HCEC 1CT (cell line): ENCODE results near the gene EBPL.
"Not testable (repeated sequence)": the region's sequence is repeated elsewhere in the genome, so short reads cannot be mapped to it uniquely, and the experiment has no call there.

Experiments
- DNase-seq: peaks from one replicate; pipeline ENCODE4 v3.0.0-alpha.2; 2017

EBPL gene

DNA sequence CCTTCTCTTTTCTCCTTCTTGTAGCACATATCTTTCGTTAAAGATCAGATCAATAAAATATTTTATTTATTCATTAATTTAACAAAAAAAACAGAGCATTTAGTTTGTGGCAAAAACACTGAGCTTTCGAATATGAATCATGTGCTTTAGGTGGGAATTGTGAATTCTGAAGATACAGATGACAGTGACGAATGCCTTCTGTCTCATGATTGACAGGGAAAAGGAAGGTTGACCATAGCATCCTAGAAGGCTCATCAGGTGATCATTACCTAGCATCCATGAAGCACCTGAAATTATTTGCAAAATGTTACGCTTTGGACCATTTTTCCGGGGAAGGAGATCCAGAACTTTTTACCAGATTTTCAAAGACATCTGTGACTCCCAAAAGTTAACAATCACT is 59.1 kb downstream of the EBPL start:
- DNase-seq: no peak

DNA sequence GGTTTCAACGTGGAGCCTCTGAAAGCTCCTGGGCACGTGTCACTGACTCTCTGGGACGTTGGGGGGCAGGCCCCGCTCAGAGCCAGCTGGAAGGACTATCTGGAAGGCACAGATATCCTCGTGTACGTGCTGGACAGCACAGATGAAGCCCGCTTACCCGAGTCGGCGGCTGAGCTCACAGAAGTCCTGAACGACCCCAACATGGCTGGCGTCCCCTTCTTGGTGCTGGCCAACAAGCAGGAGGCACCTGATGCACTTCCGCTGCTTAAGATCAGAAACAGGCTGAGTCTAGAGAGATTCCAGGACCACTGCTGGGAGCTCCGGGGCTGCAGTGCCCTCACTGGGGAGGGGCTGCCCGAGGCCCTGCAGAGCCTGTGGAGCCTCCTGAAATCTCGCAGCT is 60.7 kb downstream of the EBPL start:
- no peak for DNase-seq

DNA sequence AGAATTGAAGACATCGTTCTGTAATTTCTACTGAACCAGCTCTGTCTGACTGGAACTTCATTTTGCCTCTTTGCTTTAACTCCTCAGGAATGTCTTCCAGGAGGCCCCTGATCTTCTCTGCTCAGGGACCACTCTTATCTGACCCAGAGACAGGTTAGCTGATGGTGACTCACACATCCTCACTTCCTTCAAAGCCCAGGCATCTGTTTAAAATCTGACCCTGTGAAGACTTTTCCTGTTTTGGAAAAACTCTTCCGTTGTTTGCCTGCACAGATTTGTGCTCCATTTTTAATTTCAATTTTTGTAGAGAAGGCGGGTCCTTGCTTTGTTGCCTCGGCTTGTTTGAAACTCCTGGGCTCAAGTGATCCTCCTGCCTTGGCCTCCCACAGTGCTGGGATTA is 61.3 kb downstream of the EBPL start:
- DNase-seq: peak; percentile 11

DNA sequence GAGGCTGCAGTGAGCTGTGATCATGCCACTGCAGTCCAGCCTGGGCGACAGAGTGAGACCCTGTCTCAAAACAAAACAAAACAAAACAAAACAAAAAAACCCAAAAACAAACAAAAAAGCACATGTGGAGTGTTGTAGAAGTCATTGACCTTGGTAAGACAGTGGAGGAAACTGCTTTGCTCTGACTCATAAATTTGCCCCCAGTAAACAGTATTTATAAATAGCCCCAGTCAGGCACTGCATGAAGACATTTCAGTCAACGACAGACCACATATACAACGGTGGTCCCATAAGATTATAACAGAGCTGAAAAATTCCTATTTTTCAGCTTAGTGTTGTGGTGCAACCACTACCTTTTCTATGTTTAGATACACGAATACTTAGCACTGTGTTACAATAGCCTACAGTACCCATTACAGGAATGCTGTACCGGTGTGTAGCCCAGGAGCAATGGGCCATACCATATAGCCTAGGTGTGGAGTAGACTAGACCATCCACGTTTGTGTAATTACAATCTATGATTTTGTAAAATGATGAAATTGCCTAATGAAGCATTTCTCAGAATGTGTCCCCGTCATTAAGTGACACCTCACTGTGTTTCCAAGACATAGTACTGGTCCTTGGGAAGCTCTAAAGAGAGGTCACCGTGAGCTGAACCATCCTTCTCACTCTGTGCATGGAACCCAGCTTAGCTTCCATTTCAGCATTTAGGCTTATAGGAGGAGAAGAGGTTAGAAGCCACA is 61.9 kb downstream of the EBPL start:
- no peak for DNase-seq

DNA sequence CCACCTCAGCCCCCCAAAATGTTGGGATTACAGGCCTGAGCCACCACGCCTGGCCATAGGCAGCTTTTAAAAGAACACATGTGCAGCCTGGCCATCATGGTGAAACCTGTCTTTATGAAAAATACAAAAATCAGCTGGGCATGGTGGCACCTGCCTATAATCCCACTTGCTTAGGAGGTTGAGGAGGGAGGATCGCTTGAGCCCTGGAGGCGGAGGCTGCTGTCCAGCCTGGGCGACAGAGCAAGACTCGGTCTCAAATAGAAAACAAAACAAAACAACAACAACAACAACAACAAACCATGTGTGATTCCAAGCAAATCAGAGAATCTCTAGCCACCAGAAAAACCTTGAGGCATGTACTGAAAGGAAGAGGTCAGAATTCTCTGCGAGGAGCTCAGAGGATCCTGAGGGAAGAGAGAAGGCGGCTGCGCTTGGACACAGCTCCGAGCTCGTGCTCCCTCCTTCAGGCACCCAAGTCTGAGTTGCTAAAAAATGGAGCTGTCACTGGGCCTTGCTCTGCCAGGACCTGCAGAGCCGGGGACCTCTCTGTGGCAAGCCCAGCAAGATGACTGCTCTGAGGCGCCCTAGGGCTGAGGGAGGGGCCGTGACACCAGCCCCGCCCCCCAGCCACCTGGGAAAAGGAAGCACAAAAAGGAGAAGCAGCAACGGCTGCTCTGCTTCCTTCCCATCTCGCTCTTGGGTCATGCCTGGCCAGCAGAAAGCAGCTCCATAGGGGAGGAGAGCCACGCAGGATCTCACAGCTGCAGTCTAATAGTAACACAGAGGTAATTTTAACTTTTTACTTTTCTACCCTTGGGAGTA is 63.2 kb downstream of the EBPL start, which contains the start of gene ARL11:
Gene ARL11, plus strand, starts transcription at position 677 of the 822 bp plus-strand sequence. CDS start 1,941 bp downstream, outside the sequence.
- DNase-seq: no peak

DNA sequence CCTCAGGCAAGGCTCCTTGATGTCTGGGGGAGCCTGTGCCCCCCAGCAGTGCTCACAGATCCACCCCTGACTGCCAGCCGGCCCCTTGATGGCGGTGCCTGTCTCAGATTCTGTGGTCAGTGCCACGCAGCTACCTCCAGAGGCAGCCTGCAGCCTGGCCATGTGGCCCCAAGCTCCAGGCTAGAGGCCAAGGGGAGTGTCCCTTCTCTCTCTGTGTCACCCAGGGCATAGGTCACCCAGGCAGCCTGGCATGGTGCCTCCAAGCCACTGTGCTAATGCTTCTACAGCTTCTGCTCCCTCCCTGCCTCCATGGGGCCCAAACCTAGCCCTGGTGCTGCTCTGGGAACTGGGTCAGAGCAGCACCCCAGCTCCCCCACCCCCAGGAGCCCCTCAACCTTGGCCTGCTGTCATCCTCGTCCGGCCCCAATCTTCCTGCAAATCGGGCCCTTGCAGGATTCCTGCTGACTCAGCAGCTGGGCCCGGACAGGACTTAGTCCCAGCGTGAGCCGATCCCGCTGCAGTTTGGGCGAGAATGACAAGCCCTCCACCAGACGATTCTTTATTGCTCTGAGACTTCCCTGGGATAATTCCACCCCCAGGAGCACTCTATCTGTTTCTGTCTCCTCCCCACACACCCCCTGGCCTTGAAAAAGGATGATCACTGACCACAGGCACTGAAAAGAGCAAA is 65.8 kb downstream of the EBPL start:
- peak; percentile 8 for DNase-seq

DNA sequence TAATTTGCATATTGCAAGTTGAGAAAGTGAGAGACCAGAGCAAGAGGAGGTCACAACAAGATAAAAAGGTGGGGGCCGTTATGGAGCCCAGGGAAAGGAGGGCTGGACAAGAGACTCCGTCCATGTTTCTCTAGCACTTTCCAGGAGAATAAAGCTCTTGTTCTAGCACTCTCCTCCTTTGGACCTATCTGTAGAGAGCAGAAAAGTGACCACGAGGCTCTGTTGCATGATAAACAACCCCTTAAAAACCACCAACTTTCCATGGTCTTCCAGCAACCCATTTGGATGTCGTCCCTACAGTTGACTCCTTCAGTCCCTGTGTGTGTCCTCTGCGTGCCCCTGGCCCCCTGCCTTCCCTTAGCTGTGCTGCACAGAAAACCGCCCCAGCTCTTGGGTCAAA is 67.1 kb downstream of the EBPL start:
- DNase-seq: no peak

DNA sequence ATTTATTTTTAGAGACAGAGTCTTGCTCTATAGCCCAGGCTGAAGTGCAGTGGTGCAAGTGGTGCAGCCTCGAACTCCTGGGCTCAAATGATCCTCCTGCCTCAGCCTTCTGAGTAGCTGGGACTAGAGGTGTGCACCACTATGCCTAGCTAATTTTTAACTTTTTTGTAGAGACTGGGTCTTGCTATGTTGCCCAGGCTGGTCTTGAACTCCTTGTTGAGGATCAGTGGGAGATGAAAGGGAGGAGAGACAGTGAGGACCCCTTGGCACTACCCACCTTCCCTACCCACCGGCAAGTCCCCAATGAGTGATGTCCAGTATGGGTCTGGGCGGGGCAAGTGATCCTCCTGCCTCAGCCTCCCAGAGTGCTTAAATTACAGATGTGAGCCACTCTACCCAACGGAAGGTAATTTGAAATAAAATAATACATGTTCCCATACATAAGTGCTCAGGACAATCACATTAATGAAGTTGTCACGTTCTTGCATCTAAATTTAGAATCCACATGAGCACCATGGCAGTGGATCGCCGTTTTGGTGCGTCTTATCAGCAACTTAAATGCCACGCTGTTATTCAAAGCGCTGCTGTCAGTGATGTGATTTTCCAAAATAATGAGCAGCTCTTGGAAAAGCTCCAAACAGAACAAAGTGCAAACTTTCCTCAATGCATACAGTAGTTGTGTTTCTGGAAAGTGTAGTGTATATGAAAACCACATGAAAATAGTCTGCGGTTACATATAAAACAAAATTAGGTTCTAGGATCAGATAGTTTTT is 68.9 kb downstream of the EBPL start:
- DNase-seq: no peak

DNA sequence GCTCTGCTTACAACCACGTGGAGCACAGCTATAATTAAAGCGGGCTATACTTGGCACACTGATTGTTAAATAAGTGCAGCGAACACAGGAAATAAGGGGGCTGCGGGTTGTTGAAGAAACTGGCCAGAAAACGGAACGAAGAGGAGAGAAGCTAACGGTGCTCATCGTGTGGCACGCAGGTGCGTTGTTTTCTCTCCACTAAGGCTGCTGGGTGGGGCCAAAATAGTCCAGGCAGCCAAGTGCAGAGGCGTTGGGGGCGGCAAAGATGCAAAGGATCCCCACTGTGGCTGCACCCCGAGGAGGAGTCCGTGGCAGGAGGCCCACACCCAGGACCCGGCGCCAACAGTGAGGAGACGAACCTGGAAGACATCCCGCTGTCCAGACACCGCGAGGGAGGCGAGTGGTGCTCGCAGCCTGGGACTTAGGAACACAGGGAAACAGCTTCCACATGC is 71.1 kb downstream of the EBPL start:
- no peak for DNase-seq

DNA sequence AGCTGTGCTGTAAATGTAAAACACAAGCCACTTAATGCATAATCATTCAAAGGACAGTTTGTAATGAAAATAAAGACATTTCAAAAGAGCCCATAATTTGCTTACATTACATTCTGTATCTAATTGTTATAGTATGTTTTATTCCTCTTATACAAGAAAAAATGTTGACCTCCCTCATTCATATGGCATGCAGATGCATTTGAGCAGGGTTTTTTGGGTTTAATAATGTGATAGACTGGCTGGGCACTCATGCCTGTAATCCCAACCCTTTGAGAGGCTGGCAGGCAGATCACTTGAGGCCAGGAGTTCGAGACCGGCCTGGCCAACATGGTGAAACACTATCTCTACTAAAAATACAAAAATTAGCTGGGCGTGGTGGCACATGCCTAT is 74.6 kb downstream of the EBPL start:
- no peak for DNase-seq

DNA sequence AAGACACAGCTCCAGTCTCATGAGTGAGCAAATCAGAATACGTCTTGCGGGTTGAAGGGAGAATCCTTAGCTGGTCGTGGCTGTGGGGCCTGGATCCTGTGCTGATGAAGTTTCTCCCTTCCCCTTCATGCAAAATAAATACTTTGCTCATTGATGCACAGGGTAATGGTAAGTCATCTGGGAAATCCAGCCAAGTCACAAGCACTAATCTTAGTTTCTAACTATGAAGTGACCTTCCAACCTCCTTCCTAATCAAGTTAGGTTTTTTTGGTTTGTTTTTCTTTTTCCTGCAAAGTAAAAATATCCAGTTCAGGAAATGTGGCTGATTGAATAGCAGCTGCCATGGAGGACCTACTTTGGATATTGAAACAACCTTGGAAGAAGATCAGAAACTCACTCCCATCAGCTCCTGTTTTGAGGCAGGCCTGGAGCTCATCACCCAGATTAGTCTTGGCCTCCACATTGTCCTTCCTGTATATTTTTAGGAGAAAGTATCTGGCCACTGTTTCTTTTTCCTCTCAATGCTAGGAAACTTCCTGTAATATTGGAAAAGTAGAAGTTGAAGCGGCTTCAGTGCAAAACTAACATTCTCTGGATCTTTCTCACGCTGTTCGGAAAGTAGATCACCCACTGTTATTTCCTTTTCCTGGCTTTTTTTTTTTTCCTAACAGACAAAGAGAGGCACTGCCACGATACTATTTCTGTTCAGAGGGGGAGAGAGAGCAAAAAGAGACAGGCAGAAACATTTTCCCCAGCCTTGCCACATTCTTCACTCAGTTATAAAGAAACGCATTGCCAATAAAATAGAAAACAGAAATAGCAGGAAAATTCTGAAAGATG is 75.2 kb downstream of the EBPL start:
- DNase-seq: no peak

DNA sequence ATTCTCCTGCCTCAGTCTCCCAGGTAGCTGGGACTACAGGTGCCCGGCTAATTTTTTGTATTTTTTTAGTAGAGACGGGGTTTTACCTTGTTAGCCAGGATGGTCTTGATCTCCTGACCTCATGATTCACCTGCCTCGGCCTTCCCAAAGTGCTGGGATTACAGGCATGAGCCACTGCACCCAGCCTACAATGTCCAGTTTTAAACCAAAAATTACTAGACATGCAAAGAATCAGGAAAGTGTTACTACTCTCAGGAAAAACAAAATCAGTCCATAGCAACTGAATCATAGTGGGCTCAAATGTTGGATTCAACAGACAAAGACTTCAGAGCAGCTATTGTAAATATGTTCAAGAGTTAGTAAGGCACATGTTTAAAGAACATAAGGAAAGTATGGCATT is 79.2 kb downstream of the EBPL start:
- not testable (repeated sequence) for DNase-seq
